Erythroblast (primary cell): ENCODE measurements around the gene ADGRA3.

Source experiments
- GATA1 ChIP-seq: IDR thresholded peaks from 2 replicates; pipeline ENCODE4 v1.6.1; 2011; ENCODE audit warnings: low read depth, mild to moderate bottlenecking, control low read depth, low read length, moderate library complexity
- POLR2A ChIP-seq: IDR thresholded peaks from 2 replicates; pipeline ENCODE4 v1.6.1; 2011; ENCODE audit warnings: mild to moderate bottlenecking, low read length

DNA sequence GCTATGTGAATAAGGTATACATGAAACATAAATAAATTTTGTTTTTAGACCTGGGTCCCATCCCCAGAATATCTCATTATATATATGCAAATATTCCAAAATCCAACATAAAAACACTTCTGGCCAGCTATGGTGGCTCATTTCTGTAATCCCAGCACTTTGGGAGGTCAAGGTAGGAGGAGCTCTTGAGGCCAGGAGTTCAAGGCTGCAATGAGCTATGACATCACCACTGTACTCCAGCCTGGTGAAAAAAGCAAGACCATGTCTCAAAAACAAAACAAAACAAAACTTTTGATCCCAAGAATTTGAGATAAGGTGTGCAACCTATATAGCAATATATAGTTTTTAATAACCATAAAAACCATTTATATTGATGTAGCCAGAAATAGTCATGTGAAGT is 5.4 kb upstream of the ADGRA3 start:
- TF ChIP-seq POLR2A (no peak), GATA1 (no peak)
